ENCODE data around the gene ASF1B. TPM values are rescaled to one million over a fixed set of nuclear protein-coding genes. Genes with fewer than 3 reads are reported as not detected.
"Not testable (repeated sequence)": the region's sequence is repeated elsewhere in the genome, so short reads cannot be mapped to it uniquely, and the experiment has no call there.

ASF1B gene
- total RNA-seq, 1 donor from 2014 or later, result 1.7 TPM

GRCh38 chr19:14147797-14148605 is 11.6 kb upstream of the ASF1B start:
- no peak for DNase-seq (ENCODE audit: extremely low spot score in 2 of 2)
- TF ChIP-seq POLR2A (IDR thresholded peaks at IDR 0.05) (no peak), POLR2AphosphoS5 (IDR thresholded peaks at IDR 0.05; ENCODE audit: insufficient read depth in 1 of 2, low read depth in 1 of 2) (peak in 1 of 2 donors; percentile 41), CTCF (IDR thresholded peaks at IDR 0.05) (peak; percentile 73 to 87 (median 85))
- Histone ChIP-seq H3K9me3 (no peaks in the 10 kb centered on the region), H3K4me1 (peaks cover 29% of the 10 kb centered on the region), H3K36me3 (no peaks in the 10 kb centered on the region), H3K27ac (peak overlapping the region; percentile 86), H3K27me3 (no peaks in the 10 kb centered on the region), H3K4me3 (peak overlapping the region in 1 of 2 donors; percentile 22)
- intact Hi-C loops (cut with DNase I), result loop anchor here (5.0 to 10.0 kb wide), 2 partner anchors 199 to 327 kb away; partner anchors contain the start of gene PTGER1

DNA sequence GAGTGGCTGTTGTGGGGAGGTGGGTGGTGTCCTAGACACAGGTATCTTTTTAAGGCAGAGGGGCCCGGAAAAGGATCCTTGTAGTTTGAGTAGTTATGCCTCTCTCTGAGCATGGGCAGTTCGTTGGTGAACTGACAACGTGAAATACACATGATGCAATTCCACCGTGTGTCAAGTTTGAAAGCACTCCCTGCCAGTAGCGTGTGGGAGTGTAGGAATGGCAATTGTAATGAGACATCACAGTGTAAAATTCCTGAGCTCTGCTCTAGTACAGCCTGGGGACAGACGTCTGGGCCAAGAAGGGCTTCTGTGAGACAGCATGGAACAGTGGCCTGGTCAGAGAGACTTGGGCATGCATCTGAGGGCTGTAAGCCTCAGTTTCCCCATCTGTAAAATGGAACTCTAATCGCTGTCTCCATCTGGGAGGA is 10.4 kb upstream of the ASF1B start:
- TF ChIP-seq POLR2A (IDR thresholded peaks at IDR 0.05), result no peak
- TF ChIP-seq CTCF (IDR thresholded peaks at IDR 0.05), result no peak
- no peak for TF ChIP-seq POLR2AphosphoS5 (IDR thresholded peaks at IDR 0.05; ENCODE audit: insufficient read depth in 1 of 2, low read depth in 1 of 2)
- Histone ChIP-seq H3K36me3 (no peaks in the 10 kb centered on the region), H3K9me3 (no peaks in the 10 kb centered on the region), H3K27me3 (no peaks in the 10 kb centered on the region), H3K4me3 (no peak overlapping the region), H3K4me1 (peaks cover 29% of the 10 kb centered on the region), H3K27ac (no peak overlapping the region)
- intact Hi-C loops (cut with DNase I), result loop anchor here (5.0 to 10.0 kb wide), 2 partner anchors 200 to 328 kb away; partner anchors contain the start of gene PTGER1
- no peak for DNase-seq (ENCODE audit: extremely low spot score in 2 of 2)

- H3K9me3 ChIP-seq; H3K27me3 ChIP-seq; H3K27ac ChIP-seq; H3K36me3 ChIP-seq; DNase-seq (ENCODE audit: extremely low spot score in 2 of 2); H3K4me3 ChIP-seq: not testable (repeated sequence)
- peaks cover 29% of the 10 kb centered on the region for H3K4me1 ChIP-seq
- intact Hi-C loops (cut with DNase I), result loop anchor here (5.0 to 10.0 kb wide), 2 partner anchors 201 to 329 kb away; partner anchors contain the start of gene PTGER1
These were observed 9.8 kb upstream of the ASF1B start for GRCh38 chr19:14146169-14146568.

GRCh38 chr19:14145381-14145780 is 9.0 kb upstream of the ASF1B start:
- intact Hi-C loops (cut with DNase I), result loop anchor here (5.0 to 10.0 kb wide), 2 partner anchors 202 to 329 kb away; partner anchors contain the start of gene PTGER1
- no peak for DNase-seq (ENCODE audit: extremely low spot score in 2 of 2)
- Histone ChIP-seq H3K36me3 (no peaks in the 10 kb centered on the region), H3K9me3 (no peaks in the 10 kb centered on the region), H3K4me1 (peaks cover 23% of the 10 kb centered on the region), H3K4me3 (no peak overlapping the region), H3K27ac (no peak overlapping the region), H3K27me3 (no peaks in the 10 kb centered on the region)
- no peak for TF ChIP-seq POLR2AphosphoS5 (IDR thresholded peaks at IDR 0.05; ENCODE audit: insufficient read depth in 1 of 2, low read depth in 1 of 2)

DNA sequence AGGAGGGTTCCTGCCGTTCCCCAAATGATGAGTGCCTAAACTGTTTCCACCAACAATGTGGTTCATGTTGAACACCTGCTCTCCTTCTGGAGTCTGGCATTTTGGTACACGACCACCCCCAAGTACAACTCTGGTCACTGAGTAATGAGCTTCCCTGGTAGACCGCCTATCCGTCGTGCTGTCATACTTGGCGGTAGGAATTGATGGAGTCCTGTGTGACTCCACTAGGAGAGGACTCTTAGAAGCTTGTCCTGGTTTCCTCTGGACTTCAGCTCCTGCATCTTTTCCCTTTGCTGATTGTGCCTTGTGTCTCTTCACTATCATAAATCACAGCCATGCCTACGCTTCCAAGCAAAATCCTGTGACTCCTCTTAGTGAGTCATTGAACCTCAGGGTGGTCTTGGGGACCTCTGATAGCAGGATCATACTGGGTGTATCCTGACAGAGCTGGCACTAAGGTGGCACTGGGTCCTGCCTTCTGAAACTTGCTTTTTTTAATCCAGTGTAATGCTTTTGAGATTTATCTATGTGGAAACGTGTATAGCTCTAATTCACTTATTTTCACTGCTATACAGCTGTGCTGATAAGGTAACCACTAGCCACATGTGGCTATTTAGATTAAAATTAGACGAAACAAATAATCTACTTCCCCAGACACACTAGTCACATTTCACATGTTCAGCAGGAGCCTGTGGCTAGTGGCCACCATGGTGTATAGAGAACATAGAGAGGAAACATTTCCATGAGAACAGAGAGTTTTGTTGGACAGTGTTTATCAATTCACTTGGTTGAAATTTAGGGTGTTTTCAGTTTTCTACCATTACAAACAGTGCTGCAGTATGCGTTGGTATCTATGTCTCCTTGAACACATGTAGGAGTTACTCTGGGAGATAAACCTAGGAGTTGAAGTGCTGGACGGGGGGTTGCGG is 6.1 kb upstream of the ASF1B start:
- Histone ChIP-seq H3K4me1 (peaks cover 5% of the 10 kb centered on the region), H3K4me3 (no peak overlapping the region), H3K27me3 (no peaks in the 10 kb centered on the region), H3K36me3 (no peaks in the 10 kb centered on the region), H3K27ac (no peak overlapping the region), H3K9me3 (no peaks in the 10 kb centered on the region)
- intact Hi-C loops (cut with DNase I), result loop anchor here (10.0 kb wide), 1 partner anchor 332 kb away; the partner anchor contains the start of gene PTGER1
- no peak for DNase-seq (ENCODE audit: extremely low spot score in 2 of 2)
- TF ChIP-seq POLR2AphosphoS5 (IDR thresholded peaks at IDR 0.05; ENCODE audit: insufficient read depth in 1 of 2, low read depth in 1 of 2), result no peak
- TF ChIP-seq CTCF (IDR thresholded peaks at IDR 0.05), result no peak
- no peak for TF ChIP-seq POLR2A (IDR thresholded peaks at IDR 0.05)
